Stimulated activated memory B cell treated with anti-CD40 and anti-IgM and Interleukin-4, amounts not matched to agents 10 μg/mL and 1 μg/mL and 100 μg/mL, for 72 hours (primary cell): ENCODE measurements around the gene TAF4.
"Not testable (repeated sequence)": the region's sequence is repeated elsewhere in the genome, so short reads cannot be mapped to it uniquely, and the experiment has no call there.

Experiments
- ATAC-seq: fragments of 150-1000 bp; cut with Tn5 transposase; 2 replicates; pipeline ENCODE4 v1.10.0; 2021
- H3K27ac Mint-ChIP-seq: one replicate; pipeline ENCODE4 v1.8.0; 2022; ENCODE audit warnings: mild to moderate bottlenecking, mixed read lengths
- H3K27me3 Mint-ChIP-seq: one replicate; pipeline ENCODE4 v1.8.0; 2022; ENCODE audit warnings: mixed read lengths
- H3K36me3 Mint-ChIP-seq: one replicate; pipeline ENCODE4 v1.8.0; 2022; ENCODE audit warnings: mixed read lengths
- H3K4me1 Mint-ChIP-seq: one replicate; pipeline ENCODE4 v1.8.0; 2022; ENCODE audit warnings: mixed read lengths
- H3K4me3 Mint-ChIP-seq: one replicate; pipeline ENCODE4 v1.8.0; 2022; ENCODE audit warnings: mild to moderate bottlenecking, moderate library complexity, mixed read lengths
- H3K9me3 Mint-ChIP-seq: one replicate; pipeline ENCODE4 v1.8.0; 2022; ENCODE audit warnings: mixed read lengths

TAF4 gene

DNA sequence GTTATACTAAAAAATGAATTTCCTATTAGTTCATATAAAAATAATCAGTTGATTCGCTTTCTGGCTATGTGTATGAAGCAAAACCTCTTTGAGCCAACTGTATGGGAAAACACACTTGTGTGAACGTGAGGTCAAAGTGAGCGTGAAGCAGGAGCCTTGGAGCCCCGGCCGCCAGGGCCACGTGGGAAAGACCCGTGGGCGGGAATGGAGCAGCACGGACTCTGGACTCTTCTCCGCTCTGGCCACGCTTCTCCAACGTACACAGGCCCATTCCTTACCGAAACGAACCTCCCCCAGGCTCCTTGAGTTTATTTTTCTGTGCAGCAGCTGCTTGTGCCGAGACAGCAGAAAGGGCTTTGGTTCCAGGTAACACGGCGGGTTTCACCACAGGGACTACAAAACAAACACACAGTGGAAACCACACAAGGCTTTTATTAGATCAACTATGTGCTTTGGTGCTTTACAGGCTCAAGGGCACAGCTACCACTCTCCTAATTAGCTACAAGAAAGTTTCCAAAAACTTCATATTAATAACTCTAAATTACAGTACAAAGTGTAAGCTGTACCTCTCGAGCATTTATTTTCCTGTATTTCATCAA lies 62.7 kb downstream of the TAF4 start:
- ATAC-seq: no peak
- H3K4me3 Mint-ChIP-seq: no peak overlapping the region
- no peaks in the 10 kb centered on the region for H3K27me3 Mint-ChIP-seq
- peaks cover 8% of the 10 kb centered on the region for H3K4me1 Mint-ChIP-seq
- peaks cover 57% of the 10 kb centered on the region for H3K36me3 Mint-ChIP-seq
- no peaks in the 10 kb centered on the region for H3K9me3 Mint-ChIP-seq
- H3K27ac Mint-ChIP-seq: no peak overlapping the region

GRCh38 chr20:62001178-62001715 lies 64.4 kb downstream of the TAF4 start:
- Mint-ChIP-seq H3K4me1 (peaks cover 8% of the 10 kb centered on the region), H3K27ac (no peak overlapping the region), H3K27me3 (no peaks in the 10 kb centered on the region), H3K4me3 (no peak overlapping the region), H3K9me3 (no peaks in the 10 kb centered on the region), H3K36me3 (peaks cover 62% of the 10 kb centered on the region)
- no peak for ATAC-seq

DNA sequence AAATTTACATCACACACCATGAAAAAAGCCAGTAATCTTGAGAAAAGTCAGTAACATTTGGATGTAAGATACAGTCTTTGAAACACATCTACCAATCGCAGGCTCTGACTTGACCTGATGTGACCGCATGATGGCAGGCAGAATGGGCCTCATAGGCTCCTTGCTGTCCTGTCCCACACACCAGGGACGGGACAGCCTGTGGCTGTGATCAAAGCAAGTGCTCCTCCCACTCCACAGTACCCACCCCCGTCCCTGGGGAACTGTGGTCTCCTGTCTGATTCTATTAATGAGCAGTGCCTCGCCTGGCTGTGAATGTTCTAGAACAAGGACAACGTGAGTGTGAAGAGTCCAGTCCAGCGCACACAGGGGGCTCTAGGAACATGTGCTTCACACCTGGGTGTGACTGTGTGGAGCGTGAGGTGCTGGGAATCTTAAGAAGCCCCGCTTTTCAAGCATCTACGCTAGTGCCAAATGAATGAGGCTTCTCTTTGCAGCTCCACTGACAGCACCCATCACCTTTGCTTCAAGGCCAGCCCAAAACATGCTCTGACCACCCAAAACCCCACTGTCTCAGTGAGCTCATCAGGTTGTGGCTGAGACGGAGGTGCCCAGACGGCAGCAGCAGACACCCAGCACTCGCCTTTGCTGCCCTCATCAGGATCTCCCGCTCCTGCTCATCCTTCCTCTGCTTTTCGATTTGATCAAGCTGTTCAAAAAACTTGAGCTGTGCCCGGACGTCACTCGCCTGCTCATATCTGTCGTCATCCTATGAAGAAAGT lies 67.1 kb downstream of the TAF4 start:
- peak; percentile 61 for ATAC-seq
- Mint-ChIP-seq H3K4me1 (peaks cover 10% of the 10 kb centered on the region), H3K9me3 (no peaks in the 10 kb centered on the region), H3K4me3 (no peak overlapping the region), H3K27ac (no peak overlapping the region), H3K36me3 (peaks cover 87% of the 10 kb centered on the region), H3K27me3 (no peaks in the 10 kb centered on the region)

- Mint-ChIP-seq H3K9me3 (no peaks in the 10 kb centered on the region), H3K4me1 (peaks cover 16% of the 10 kb centered on the region), H3K36me3 (peaks cover 93% of the 10 kb centered on the region), H3K27me3 (no peaks in the 10 kb centered on the region), H3K4me3 (no peak overlapping the region), H3K27ac (no peak overlapping the region)
- ATAC-seq: no peak
Observed at GRCh38 chr20:61997891-61998290, 67.8 kb downstream of the TAF4 start.

DNA sequence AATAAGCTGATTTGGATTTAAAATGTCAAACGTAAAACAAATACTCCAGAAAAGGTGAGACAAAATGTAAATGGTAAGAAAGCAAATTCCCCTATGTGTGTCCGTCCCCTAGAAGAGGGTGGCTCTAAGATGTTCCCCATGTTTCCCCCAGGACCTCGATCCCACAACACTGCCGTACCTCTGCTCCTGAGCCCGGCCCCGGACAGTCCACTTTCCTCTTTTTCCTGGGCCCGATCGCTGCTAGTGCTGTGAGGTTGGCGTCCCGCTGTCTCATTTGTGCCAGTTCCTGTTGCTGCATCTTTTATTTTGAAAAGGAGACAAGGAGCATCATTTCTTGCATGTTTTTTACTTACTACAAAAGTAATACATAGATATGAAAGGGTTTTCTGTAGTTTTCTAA lies 68.3 kb downstream of the TAF4 start:
- H3K27ac Mint-ChIP-seq: no peak overlapping the region
- H3K9me3 Mint-ChIP-seq: peaks cover 3% of the 10 kb centered on the region
- H3K4me3 Mint-ChIP-seq: no peak overlapping the region
- ATAC-seq: no peak
- H3K27me3 Mint-ChIP-seq: no peaks in the 10 kb centered on the region
- peaks cover 20% of the 10 kb centered on the region for H3K4me1 Mint-ChIP-seq
- peaks cover 97% of the 10 kb centered on the region for H3K36me3 Mint-ChIP-seq

DNA sequence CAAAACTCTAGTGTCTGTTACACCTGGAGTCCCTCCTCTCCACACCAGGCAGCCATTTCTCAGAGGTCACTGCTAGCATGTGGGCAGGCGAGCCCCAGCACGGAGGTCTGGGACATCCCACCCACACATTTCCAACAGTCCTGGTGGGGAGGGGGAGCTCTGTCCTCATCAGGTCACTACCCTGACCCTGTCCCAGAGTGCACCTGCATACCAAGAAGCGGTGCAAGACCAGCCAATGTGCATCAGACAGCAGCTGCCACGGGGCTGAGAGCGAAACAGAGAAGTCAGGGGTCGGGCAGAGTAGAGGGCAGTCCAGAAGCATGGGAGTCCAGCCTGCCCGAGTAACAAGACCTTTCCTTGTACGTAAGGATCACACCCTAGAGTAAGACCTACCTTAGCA lies 71.1 kb downstream of the TAF4 start:
- peaks cover 15% of the 10 kb centered on the region for H3K9me3 Mint-ChIP-seq
- peaks cover 20% of the 10 kb centered on the region for H3K4me1 Mint-ChIP-seq
- no peak overlapping the region for H3K27ac Mint-ChIP-seq
- H3K36me3 Mint-ChIP-seq: peaks cover 97% of the 10 kb centered on the region
- no peaks in the 10 kb centered on the region for H3K27me3 Mint-ChIP-seq
- H3K4me3 Mint-ChIP-seq: no peak overlapping the region
- no peak for ATAC-seq

DNA sequence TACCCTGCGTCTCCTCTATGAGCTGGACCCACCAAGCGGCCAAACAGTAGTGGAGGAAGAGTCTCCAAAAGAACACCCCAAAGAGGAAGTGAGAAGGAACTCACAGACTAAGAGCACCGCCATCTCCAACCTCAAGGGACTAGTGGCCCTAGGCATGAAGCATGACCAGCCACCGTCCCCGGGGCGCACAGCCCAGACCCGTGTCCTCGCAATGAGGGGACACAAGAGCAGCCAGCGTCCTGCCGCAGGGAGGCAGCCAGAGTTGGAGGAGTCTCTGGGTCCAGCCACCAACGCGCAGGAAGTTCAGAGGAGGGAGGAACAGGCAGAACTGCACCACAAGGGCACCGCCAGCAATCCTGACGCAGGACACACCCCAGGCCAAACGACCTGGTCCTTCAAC lies 72.6 kb downstream of the TAF4 start:
- Mint-ChIP-seq H3K27me3 (no peaks in the 10 kb centered on the region), H3K36me3 (peaks cover 94% of the 10 kb centered on the region), H3K27ac (peak overlapping the region; percentile 48), H3K9me3 (peaks cover 15% of the 10 kb centered on the region), H3K4me1 (peaks cover 11% of the 10 kb centered on the region), H3K4me3 (no peak overlapping the region)
- ATAC-seq: peak; percentile 54

DNA sequence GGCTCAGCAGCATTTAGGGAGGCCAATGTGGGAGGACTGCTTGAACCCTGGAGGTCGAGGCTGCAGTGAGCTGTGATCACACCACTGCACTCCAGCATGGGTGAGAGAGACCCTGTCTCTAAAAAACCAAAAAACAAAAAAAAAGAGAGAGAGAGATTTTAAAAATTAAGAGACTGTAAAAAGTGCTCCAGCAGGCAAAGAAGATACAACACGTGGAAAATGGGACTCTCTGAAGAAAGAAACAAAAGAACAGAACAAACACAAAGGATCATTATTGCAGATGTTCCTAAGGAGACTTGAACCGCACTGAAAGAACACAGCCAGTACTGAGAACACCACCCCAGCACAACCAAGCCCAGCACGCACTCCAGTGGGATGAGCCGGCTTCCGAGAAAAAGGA lies 74.2 kb downstream of the TAF4 start:
- H3K4me3 Mint-ChIP-seq: no peak overlapping the region
- H3K27me3 Mint-ChIP-seq: no peaks in the 10 kb centered on the region
- peaks cover 15% of the 10 kb centered on the region for H3K9me3 Mint-ChIP-seq
- no peak overlapping the region for H3K27ac Mint-ChIP-seq
- ATAC-seq: no peak
- peaks cover 11% of the 10 kb centered on the region for H3K4me1 Mint-ChIP-seq
- peaks cover 94% of the 10 kb centered on the region for H3K36me3 Mint-ChIP-seq

- Mint-ChIP-seq H3K4me3 (no peak overlapping the region), H3K27me3 (no peaks in the 10 kb centered on the region)
- no peak for ATAC-seq
Observed at GRCh38 chr20:61990484-61990883, 75.2 kb downstream of the TAF4 start.

DNA sequence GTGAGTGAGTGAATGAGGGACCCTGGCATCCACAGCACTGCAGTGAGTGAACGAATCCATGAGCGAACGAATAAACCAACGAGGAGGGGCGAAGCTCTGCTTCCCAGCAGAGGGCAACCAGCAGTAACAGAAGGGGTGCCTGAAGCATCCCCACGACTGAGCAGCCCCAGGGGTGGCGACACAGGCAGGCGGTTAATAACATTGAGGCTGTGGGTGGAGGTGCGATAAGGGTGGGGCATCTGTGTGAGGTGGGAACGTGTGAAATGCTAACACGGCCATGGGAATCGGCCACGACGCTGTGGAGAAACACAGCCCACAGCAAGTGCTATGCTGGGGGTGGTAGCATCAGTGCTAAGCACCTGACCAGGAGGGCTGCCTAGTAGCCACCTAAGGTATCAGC lies 75.9 kb downstream of the TAF4 start:
- Mint-ChIP-seq H3K36me3 (peaks cover 90% of the 10 kb centered on the region), H3K4me1 (peaks cover 11% of the 10 kb centered on the region), H3K27ac (no peak overlapping the region), H3K4me3 (no peak overlapping the region), H3K27me3 (no peaks in the 10 kb centered on the region), H3K9me3 (peaks cover 15% of the 10 kb centered on the region)
- ATAC-seq: no peak

More at GRCh38 chr20:61990484-61990883, 75.2 kb downstream of the TAF4 start:
- Mint-ChIP-seq H3K9me3 (peaks cover 15% of the 10 kb centered on the region), H3K27ac (no peak overlapping the region), H3K36me3 (peaks cover 89% of the 10 kb centered on the region), H3K4me1 (peaks cover 11% of the 10 kb centered on the region)

DNA sequence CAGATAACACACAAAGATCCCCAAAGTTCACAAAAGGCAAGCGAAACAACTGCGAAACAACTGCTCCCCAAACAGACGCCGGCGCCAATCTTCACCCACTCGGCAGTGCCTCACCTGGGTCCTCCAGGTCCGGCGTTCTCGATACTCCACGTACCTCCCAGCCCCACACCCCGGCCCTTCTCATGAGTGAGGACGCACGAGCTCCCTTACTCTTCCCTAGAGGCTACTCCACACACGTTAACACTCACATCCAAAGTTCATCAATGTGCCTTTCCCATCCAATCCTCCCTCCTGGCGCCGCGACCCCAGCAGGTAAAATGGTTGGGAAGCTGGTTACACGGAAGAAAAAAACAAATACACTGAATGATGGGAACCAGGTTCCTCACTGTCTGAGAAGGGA lies 77.0 kb downstream of the TAF4 start:
- Mint-ChIP-seq H3K4me1 (peaks cover 11% of the 10 kb centered on the region), H3K27ac (no peak overlapping the region), H3K4me3 (no peak overlapping the region), H3K9me3 (peaks cover 15% of the 10 kb centered on the region), H3K27me3 (no peaks in the 10 kb centered on the region), H3K36me3 (peaks cover 90% of the 10 kb centered on the region)
- ATAC-seq: no peak

- peaks cover 7% of the 10 kb centered on the region for H3K4me1 Mint-ChIP-seq
- ATAC-seq: no peak
- no peak overlapping the region for H3K4me3 Mint-ChIP-seq
- H3K36me3 Mint-ChIP-seq: peaks cover 81% of the 10 kb centered on the region
- H3K27ac Mint-ChIP-seq: no peak overlapping the region
- no peaks in the 10 kb centered on the region for H3K27me3 Mint-ChIP-seq
- peaks cover 14% of the 10 kb centered on the region for H3K9me3 Mint-ChIP-seq
Observed at GRCh38 chr20:61986762-61987321, 78.8 kb downstream of the TAF4 start.

GRCh38 chr20:61985096-61985495 lies 80.6 kb downstream of the TAF4 start:
- Mint-ChIP-seq H3K4me1 (peaks cover 19% of the 10 kb centered on the region), H3K27me3 (no peaks in the 10 kb centered on the region)

GRCh38 chr20:61984431-61984830 lies 81.2 kb downstream of the TAF4 start:
- Mint-ChIP-seq H3K4me1 (peaks cover 19% of the 10 kb centered on the region), H3K36me3 (peaks cover 73% of the 10 kb centered on the region)
- not testable (repeated sequence) for H3K27me3 Mint-ChIP-seq, H3K4me3 Mint-ChIP-seq, ATAC-seq, H3K9me3 Mint-ChIP-seq, H3K27ac Mint-ChIP-seq

More at GRCh38 chr20:61985096-61985495, 80.6 kb downstream of the TAF4 start:
- H3K27ac Mint-ChIP-seq: no peak overlapping the region
- H3K36me3 Mint-ChIP-seq: peaks cover 80% of the 10 kb centered on the region
- ATAC-seq: no peak
- peaks cover 3% of the 10 kb centered on the region for H3K9me3 Mint-ChIP-seq
- no peak overlapping the region for H3K4me3 Mint-ChIP-seq

GRCh38 chr20:61983965-61984364 lies 81.7 kb downstream of the TAF4 start:
- Mint-ChIP-seq H3K4me3 (no peak overlapping the region), H3K4me1 (peaks cover 19% of the 10 kb centered on the region), H3K9me3 (peaks cover 3% of the 10 kb centered on the region), H3K27ac (no peak overlapping the region), H3K27me3 (no peaks in the 10 kb centered on the region), H3K36me3 (peaks cover 70% of the 10 kb centered on the region)
- no peak for ATAC-seq

DNA sequence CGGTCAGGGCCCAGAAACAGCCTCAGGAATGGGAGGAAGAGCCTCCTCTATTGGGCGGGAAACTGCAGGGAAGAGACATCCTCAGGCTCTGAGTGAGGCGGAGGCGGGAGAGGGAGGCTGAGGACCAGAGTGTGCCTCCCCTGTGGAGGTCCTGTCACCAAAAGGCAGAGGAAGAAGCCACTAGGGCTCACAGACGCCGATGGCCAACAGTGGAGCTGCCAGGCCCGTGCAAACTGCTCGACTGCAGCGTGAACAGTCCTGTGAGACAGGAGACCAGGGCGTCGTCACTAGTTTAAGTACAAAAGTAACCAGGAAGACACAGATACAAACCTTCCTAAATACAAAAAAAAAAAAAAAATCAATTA lies 82.7 kb downstream of the TAF4 start:
- H3K4me1 Mint-ChIP-seq: peaks cover 19% of the 10 kb centered on the region
- peaks cover 67% of the 10 kb centered on the region for H3K36me3 Mint-ChIP-seq
- peaks cover 3% of the 10 kb centered on the region for H3K9me3 Mint-ChIP-seq
- no peaks in the 10 kb centered on the region for H3K27me3 Mint-ChIP-seq
- H3K27ac Mint-ChIP-seq: no peak overlapping the region
- no peak for ATAC-seq
- H3K4me3 Mint-ChIP-seq: no peak overlapping the region
